H1 (cell line): ENCODE measurements around the gene AP3S1. TPM values are rescaled to one million over a fixed set of nuclear protein-coding genes. Genes with fewer than 3 reads are reported as not detected.

ENCODE experiments used
- CTCF ChIA-PET: fragments of 300-600 bp; sonication (Branson Sonifier 250); formaldehyde crosslinking; loops from one replicate; lab custom pipeline; 2021; ENCODE audit not compliant: partially characterized antibody; lab: Charles Lee
- POLR2A ChIA-PET: fragments of 300-600 bp; sonication (Branson Sonifier 250); formaldehyde crosslinking; loops from one replicate; lab custom pipeline; 2021; ENCODE audit warnings: inconsistent platforms; ENCODE audit not compliant: partially characterized antibody; lab: Charles Lee
- DNase-seq, 2 experiments: peaks; one replicate each; pipeline versions ENCODE4 v3.0.0 to v3.0.0-alpha.2; 2010 to 2022; ENCODE audit warnings: low spot score in 2 of 2, low read depth in 1 of 2, mixed read lengths in 1 of 2
- FAIRE-seq: peaks from 2 replicates; lab custom pipeline; 2011; peaks lifted over from hg19 to GRCh38; lab: Jason Lieb, UNC
- H2AFZ ChIP-seq: 2 replicates; pipeline ENCODE4 v1.8.1; 2012; ENCODE audit warnings: low read length, inconsistent platforms
- H2AK5ac ChIP-seq: 2 replicates; pipeline ENCODE4 v1.6.1; 2013; ENCODE audit warnings: low read depth, low read length
- H2BK120ac ChIP-seq: replicated peaks from 2 replicates; pipeline ENCODE3; 2013; ENCODE audit warnings: low read depth, low read length, inconsistent platforms
- H2BK12ac ChIP-seq: 2 replicates; pipeline ENCODE4 v1.6.1; 2013; ENCODE audit warnings: low read depth, low read length
- H2BK15ac ChIP-seq: 2 replicates; pipeline ENCODE4 v1.6.1; 2013; ENCODE audit warnings: low read length
- H2BK20ac ChIP-seq: 2 replicates; pipeline ENCODE4 v1.6.1; 2013; ENCODE audit warnings: low read length
- H2BK5ac ChIP-seq: 2 replicates; pipeline ENCODE4 v1.6.1; 2013; ENCODE audit warnings: low read depth, low read length
- H3K14ac ChIP-seq: 2 replicates; pipeline ENCODE4 v1.6.1; 2013; ENCODE audit warnings: inconsistent platforms; ENCODE audit not compliant: insufficient read length
- H3K18ac ChIP-seq: 2 replicates; pipeline ENCODE4 v1.6.1; 2013; ENCODE audit warnings: low read length; ENCODE audit errors: extremely low read depth
- H3K23ac ChIP-seq: 2 replicates; pipeline ENCODE4 v1.6.1; 2013; ENCODE audit warnings: inconsistent platforms; ENCODE audit not compliant: insufficient read length
- H3K23me2 ChIP-seq: 2 replicates; pipeline ENCODE4 v1.6.1; 2013; ENCODE audit warnings: low read depth, low read length
- H3K27ac ChIP-seq: 2 replicates; pipeline ENCODE4 v1.6.1; 2011; ENCODE audit warnings: low read depth, low read length, inconsistent platforms
- H3K27me3 ChIP-seq, 4 experiments: replicated peaks in 1 of 4; 1 replicate in 1 of 4; 2 replicates in 3 of 4; pipeline versions ENCODE4 v1.6.1 to v1.8.1; 2011 to 2013; ENCODE audit warnings: low read length in 3 of 4, mild to moderate bottlenecking in 3 of 4, inconsistent platforms in 2 of 4, mixed read lengths in 2 of 4, moderate library complexity in 1 of 4; ENCODE audit not compliant: control insufficient read depth in 3 of 4, insufficient read depth in 3 of 4; ENCODE audit errors: extremely low read depth in 1 of 4
- H3K36me3 ChIP-seq, 4 experiments: 2 replicates each; pipeline versions ENCODE4 v1.6.1 to v1.8.1; 2011 to 2013; ENCODE audit warnings: mild to moderate bottlenecking in 4 of 4, low read length in 3 of 4, moderate library complexity in 2 of 4, control low read depth in 1 of 4, inconsistent platforms in 1 of 4; ENCODE audit not compliant: insufficient read depth in 4 of 4, control insufficient read depth in 2 of 4
- H3K4ac ChIP-seq: replicated peaks from 2 replicates; pipeline ENCODE3; 2013; ENCODE audit warnings: low read length, low read depth, mixed read lengths, inconsistent platforms; ENCODE audit not compliant: insufficient read length
- H3K4me1 ChIP-seq, 4 experiments: replicated peaks in 1 of 4; 1 replicate in 1 of 4; 2 replicates in 3 of 4; pipeline versions ENCODE4 v1.6.1 to v1.8.1; 2011 to 2013; ENCODE audit warnings: low read length in 3 of 4, inconsistent platforms in 2 of 4, mixed read lengths in 1 of 4; ENCODE audit not compliant: insufficient read depth in 4 of 4, control insufficient read depth in 3 of 4
- H3K4me2 ChIP-seq, 2 experiments: 2 replicates each; pipeline versions ENCODE4 v1.6.1 to v1.8.1; 2011 to 2013; ENCODE audit warnings: low read depth in 2 of 2, low read length in 2 of 2, control low read depth in 1 of 2, inconsistent platforms in 1 of 2, mild to moderate bottlenecking in 1 of 2; ENCODE audit not compliant: insufficient read depth in 1 of 2
- H3K4me3 ChIP-seq, 4 experiments: fragments of 200-600, 300-600 bp in 1 of 4; sonication (generic), shearing (Covaris generic), sonication (Bioruptor Twin) in 1 of 4; 2 replicates each; pipeline versions ENCODE4 v1.5.1 to v1.8.1; 2011 to 2016; ENCODE audit warnings: low read length in 4 of 4, low read depth in 3 of 4, control low read depth in 2 of 4, inconsistent platforms in 2 of 4, mild to moderate bottlenecking in 2 of 4, mixed read lengths in 1 of 4, moderate library complexity in 1 of 4; ENCODE audit not compliant: insufficient read depth in 2 of 4; ENCODE audit errors: extremely low read depth in 1 of 4
- H3K56ac ChIP-seq: replicated peaks from 2 replicates; pipeline ENCODE3; 2013; ENCODE audit warnings: low read depth, mild to moderate bottlenecking, mixed read lengths, low read length, inconsistent platforms; ENCODE audit not compliant: insufficient read length
- H3K79me1 ChIP-seq: 2 replicates; pipeline ENCODE4 v1.6.1; 2013; ENCODE audit warnings: low read depth, low read length, control low read depth
- H3K79me2 ChIP-seq, 2 experiments: 2 replicates each; pipeline versions ENCODE4 v1.6.1 to v1.8.1; 2012 to 2013; ENCODE audit warnings: low read length in 2 of 2, mild to moderate bottlenecking in 2 of 2, inconsistent platforms in 1 of 2; ENCODE audit not compliant: insufficient read depth in 2 of 2, control insufficient read depth in 1 of 2
- H3K9ac ChIP-seq, 4 experiments: replicated peaks in 1 of 4; 1 replicate in 1 of 4; 2 replicates in 3 of 4; pipeline versions ENCODE4 v1.6.1 to v1.8.1; 2011 to 2013; ENCODE audit warnings: low read depth in 3 of 4, low read length in 3 of 4, control low read depth in 2 of 4, mild to moderate bottlenecking in 2 of 4, moderate library complexity in 2 of 4, inconsistent platforms in 1 of 4; ENCODE audit errors: extremely low read depth in 1 of 4
- H3K9me3 ChIP-seq, 2 experiments: 2 replicates each; pipeline versions ENCODE4 v1.6.1 to v1.8.1; 2012 to 2013; ENCODE audit warnings: mild to moderate bottlenecking in 2 of 2, moderate library complexity in 2 of 2, control low read depth in 1 of 2, inconsistent platforms in 1 of 2, low read depth in 1 of 2, low read length in 1 of 2, mixed read lengths in 1 of 2; ENCODE audit not compliant: insufficient read depth in 2 of 2
- H4K20me1 ChIP-seq, 2 experiments: replicated peaks in 1 of 2; 2 replicates each; pipeline versions ENCODE3 to v1.8.1; 2011 to 2013; ENCODE audit warnings: inconsistent platforms in 2 of 2, low read length in 2 of 2, mild to moderate bottlenecking in 1 of 2; ENCODE audit not compliant: insufficient read depth in 2 of 2, control insufficient read depth in 1 of 2
- H4K5ac ChIP-seq: 2 replicates; pipeline ENCODE4 v1.6.1; 2013; ENCODE audit warnings: low read length, low read depth, mixed read lengths, inconsistent platforms; ENCODE audit not compliant: insufficient read length
- H4K8ac ChIP-seq: 2 replicates; pipeline ENCODE4 v1.8.0; 2013; ENCODE audit warnings: mild to moderate bottlenecking, moderate library complexity, low read length, inconsistent platforms; ENCODE audit not compliant: insufficient read depth; ENCODE audit errors: extremely low read depth
- H4K91ac ChIP-seq: replicated peaks from 2 replicates; pipeline ENCODE3; 2013; ENCODE audit warnings: low read length, mixed read lengths, inconsistent platforms; ENCODE audit not compliant: insufficient read length
- BRCA1 ChIP-seq: IDR thresholded peaks from 2 replicates; pipeline ENCODE4 v1.6.1; 2012; ENCODE audit warnings: low read depth, low read length, improper control_type of control experiment
- GABPA ChIP-seq: IDR thresholded peaks from 2 replicates; pipeline ENCODE4 v1.6.1; 2011; ENCODE audit warnings: mild to moderate bottlenecking, low read length, moderate library complexity, borderline replicate concordance; ENCODE audit not compliant: insufficient read depth
- GTF2F1 ChIP-seq: IDR thresholded peaks from 2 replicates; pipeline ENCODE4 v1.6.1; 2012; ENCODE audit warnings: low read depth, low read length, improper control_type of control experiment, borderline replicate concordance
- JUN ChIP-seq: IDR thresholded peaks from 2 replicates; pipeline ENCODE4 v1.6.1; 2011; ENCODE audit warnings: low read depth, mild to moderate bottlenecking, improper control_type of control experiment, low read length
- POLR2A ChIP-seq, 2 experiments: IDR thresholded peaks; 1 replicate in 1 of 2; 2 replicates in 1 of 2; pipeline ENCODE4 v1.6.1; 2011; ENCODE audit warnings: low read depth in 2 of 2, low read length in 2 of 2, mild to moderate bottlenecking in 2 of 2; ENCODE audit errors: control extremely low read depth in 1 of 2
- POU5F1 ChIP-seq: IDR thresholded peaks from 2 replicates; pipeline ENCODE4 v1.6.1; 2011; ENCODE audit warnings: low read depth, mild to moderate bottlenecking, low read length, moderate library complexity
- SAP30 ChIP-seq: fragments of 300-600 bp; sonication (generic); IDR thresholded peaks from 2 replicates; pipeline ENCODE4 v1.7.1; 2012; ENCODE audit warnings: low read length, moderate library complexity, mild to moderate bottlenecking, inconsistent platforms; ENCODE audit not compliant: insufficient read depth, insufficient replicate concordance
- SP1 ChIP-seq: IDR thresholded peaks from 2 replicates; pipeline ENCODE4 v1.6.1; 2011; ENCODE audit warnings: low read depth, low read length
- TBP ChIP-seq: IDR thresholded peaks from 2 replicates; pipeline ENCODE4 v1.6.1; 2011; ENCODE audit warnings: low read depth, low read length, improper control_type of control experiment
- TCF12 ChIP-seq: IDR thresholded peaks from 2 replicates; pipeline ENCODE4 v1.6.1; 2011; ENCODE audit warnings: low read depth, mild to moderate bottlenecking, low read length
- WGBS, 2 experiments: shearing (Covaris generic) in 1 of 2; methylation state at CpG; one replicate each; pipeline versions ENCODE4 v1.1.6 to v1.1.7; 2013 to 2015; ENCODE audit warnings: low lambda C conversion rate in 2 of 2, mixed read lengths in 2 of 2, inconsistent platforms in 1 of 2, low coverage in 1 of 2, missing lambda C conversion rate in 1 of 2; ENCODE audit not compliant: insufficient replicate concordance in 2 of 2, insufficient coverage in 1 of 2, insufficient read length in 1 of 2; ENCODE audit errors: extremely low coverage in 1 of 2, missing lambda C conversion rate in 1 of 2; 5-methylcytosine and 5-hydroxymethylcytosine counted together
- polyA plus RNA-seq, 7 experiments: library from polyadenylated mRNA; depleted of rRNA in 3 of 7; stranded (reverse) in 5 of 7; unstranded in 2 of 7; fragments of >200 nt in 5 of 7; fragments of 200-250 nt in 2 of 7; gene quantifications; 1 replicate in 5 of 7; 2 replicates in 1 of 7; 4 replicates in 1 of 7; pipeline versions ENCODE4 v1.2.1 to v1.2.3, GENCODE V29; 2011 to 2013; ENCODE audit warnings: missing spikeins in 2 of 7, mixed read lengths in 2 of 7
- total RNA-seq: library from RNA; stranded (reverse); fragmentation: NEBNext Ultra II Directional; extraction: Animal tissue kit (Norgen Biotek cat#: 25700); gene quantifications from 2 replicates; pipeline ENCODE4 v1.2.1, GENCODE V29; 2021

AP3S1 gene
- total and polyA plus RNA-seq, 2 of the 8 experiments (the other 6 are each of a cell fraction or from before 2014, with no cell fraction given), result 26.6 to 72.7 TPM

- Histone ChIP-seq H3K9me3 (no peaks in the 10 kb centered on the region), H2BK12ac (no peak overlapping the region), H3K4me2 (no peak overlapping the region), H3K27me3 (no peaks in the 10 kb centered on the region), H4K20me1 (no peaks in the 10 kb centered on the region), H3K79me1 (no peaks in the 10 kb centered on the region), H3K4me3 (no peak overlapping the region), H4K5ac (no peak overlapping the region), H3K4me1 (no peaks in the 10 kb centered on the region), H2BK120ac (no peak overlapping the region), H2AK5ac (no peak overlapping the region), H3K23ac (no peak overlapping the region), H3K4ac (no peak overlapping the region), H3K14ac (no peak overlapping the region), H3K23me2 (no peaks in the 10 kb centered on the region; the same call in 1 of the 2 replicates), H2BK20ac (no peak overlapping the region), H3K36me3 (no peaks in the 10 kb centered on the region), H3K79me2 (no peaks in the 10 kb centered on the region), H3K9ac (no peak overlapping the region), H2BK5ac (no peak overlapping the region), H2BK15ac (no peak overlapping the region), H3K27ac (no peak overlapping the region), H3K18ac (no peak overlapping the region), H4K91ac (no peak overlapping the region), H3K56ac (no peak overlapping the region), H2AFZ (no peak overlapping the region), H4K8ac (no peak overlapping the region)
- TF ChIP-seq SP1, result no peak
- TF ChIP-seq JUN, result no peak
- TF ChIP-seq POLR2A (IDR thresholded peaks at IDR 0.05; ENCODE audit: control extremely low read depth in 1 of 2, low read depth in 2 of 2, low read length in 2 of 2), result no peak
- no peak for TF ChIP-seq SAP30
- no peak for TF ChIP-seq BRCA1
- no peak for TF ChIP-seq GTF2F1
- no peak for TF ChIP-seq POU5F1
- TF ChIP-seq TBP, result no peak
- no peak for TF ChIP-seq GABPA
- no peak for TF ChIP-seq TCF12
- FAIRE-seq (no peak), DNase-seq (no peak)
- ChIA-PET POLR2A (no interaction called here), CTCF (interaction anchor here (3.0 kb wide), 1 partner anchor 14 kb away, joined by 16 read pairs; no protein-coding TSS in a partner anchor)
- WGBS, 2 experiments, result 92% methylated on average over 6 of the region's 6 CpGs; no CpG with 5 or more reads in 1 of the 2 experiments
Measured at GRCh38 chr5:115932991-115933390, 91.3 kb downstream of the AP3S1 start.
